Measurements from ENCODE around the gene PTP4A1.
"Not testable (repeated sequence)": the region's sequence is repeated elsewhere in the genome, so short reads cannot be mapped to it uniquely, and the experiment has no call there.

PTP4A1 gene

DNA sequence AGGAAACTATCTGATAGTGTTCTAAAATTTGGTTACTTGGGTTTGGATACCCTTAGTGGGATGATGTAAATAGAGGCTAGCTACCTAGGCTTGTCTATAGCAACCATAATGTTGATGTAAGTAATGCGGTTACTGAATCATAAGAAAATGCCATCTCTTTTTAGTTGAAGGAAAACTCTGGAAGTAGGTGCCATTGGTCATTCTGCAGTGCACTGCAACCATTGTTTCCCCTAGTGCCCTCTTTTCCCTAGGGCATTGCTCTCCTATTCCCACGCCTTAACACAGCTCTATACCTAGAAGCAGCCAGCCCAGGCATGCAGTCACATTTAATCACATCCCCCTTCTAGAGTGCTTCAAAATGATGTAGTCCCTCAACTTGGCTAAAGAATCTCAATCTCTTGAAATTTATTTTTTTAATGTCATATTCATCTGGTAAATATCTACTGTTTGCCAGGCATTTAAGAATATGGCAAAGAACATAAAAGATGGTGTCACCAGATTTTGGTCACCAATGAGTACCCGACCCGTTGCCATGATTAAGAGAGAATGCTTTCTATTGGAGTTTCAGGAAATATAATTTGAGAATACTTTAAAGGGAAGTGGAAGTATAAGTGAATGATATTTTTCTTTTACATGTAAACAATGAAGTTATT lies 10.4 kb downstream of the PTP4A1 start:
- TF ChIP-seq ZNF274 (IDR thresholded peaks at IDR 0.05; ENCODE audit: low read depth, low read length): no peak
- H3K4me3 ChIP-seq (ENCODE audit: low read length): no peak overlapping the region

DNA sequence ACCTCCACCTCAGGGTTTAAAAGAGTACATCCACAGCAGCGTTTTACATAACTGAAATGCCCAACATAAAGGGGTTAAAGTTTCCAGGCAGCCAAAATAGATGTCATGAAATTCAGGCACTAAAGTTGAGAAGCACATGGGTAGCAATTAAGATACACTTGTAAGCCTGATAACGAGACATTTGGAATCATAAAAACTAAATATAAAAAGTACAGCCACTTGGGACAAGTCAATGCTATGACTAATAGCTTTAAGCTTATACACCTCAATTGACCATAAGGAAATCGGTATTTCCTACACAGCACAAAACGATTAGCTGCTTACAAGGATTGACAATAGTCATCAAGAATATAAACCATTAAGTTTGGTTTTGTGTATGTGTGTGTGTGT lies 11.8 kb downstream of the PTP4A1 start:
- no peak for TF ChIP-seq ZNF274 (IDR thresholded peaks at IDR 0.05; ENCODE audit: low read depth, low read length)
- no peak overlapping the region for H3K4me3 ChIP-seq (ENCODE audit: low read length)

DNA sequence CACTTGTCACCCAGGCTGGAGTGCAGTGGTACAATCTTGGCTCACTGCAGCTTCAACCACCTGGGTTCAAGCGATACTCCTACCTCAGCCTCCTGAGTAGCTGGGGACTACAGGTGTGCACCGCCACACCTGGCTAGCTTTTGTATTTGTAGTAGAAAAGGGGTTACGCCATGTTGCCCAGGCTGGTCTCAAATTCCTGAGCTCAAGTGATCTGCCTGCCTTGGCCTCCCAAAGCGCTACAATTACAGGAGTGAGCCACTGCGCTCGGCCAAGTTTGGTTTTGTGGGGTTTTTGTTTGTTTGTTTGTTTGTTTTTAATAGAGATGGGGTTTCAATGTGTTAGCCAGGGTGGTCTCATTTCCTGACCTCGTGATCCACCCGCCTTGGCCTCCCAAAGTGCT lies 12.3 kb downstream of the PTP4A1 start:
- no peak overlapping the region for H3K4me3 ChIP-seq (ENCODE audit: low read length)
- TF ChIP-seq ZNF274 (IDR thresholded peaks at IDR 0.05; ENCODE audit: low read depth, low read length): no peak

DNA sequence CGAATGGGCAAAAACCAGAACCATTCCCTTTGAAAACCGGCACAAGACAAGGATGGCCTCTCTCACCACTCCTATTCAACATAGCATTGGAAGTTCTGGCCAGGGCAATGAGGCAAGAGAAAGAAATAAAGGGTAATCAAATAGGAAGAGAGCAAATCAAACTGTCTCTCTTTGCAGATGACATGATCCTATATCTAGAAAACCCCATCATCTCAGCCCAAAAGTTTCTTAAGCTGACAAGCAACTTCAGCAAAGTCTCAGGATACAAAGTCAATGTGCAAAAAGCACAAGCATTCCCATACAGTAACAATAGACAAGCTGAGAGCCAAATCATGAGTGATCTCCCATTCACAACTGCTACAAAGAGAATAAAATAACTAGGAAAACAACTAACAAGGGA lies 13.4 kb downstream of the PTP4A1 start:
- H3K4me3 ChIP-seq (ENCODE audit: low read length): not testable (repeated sequence)

DNA sequence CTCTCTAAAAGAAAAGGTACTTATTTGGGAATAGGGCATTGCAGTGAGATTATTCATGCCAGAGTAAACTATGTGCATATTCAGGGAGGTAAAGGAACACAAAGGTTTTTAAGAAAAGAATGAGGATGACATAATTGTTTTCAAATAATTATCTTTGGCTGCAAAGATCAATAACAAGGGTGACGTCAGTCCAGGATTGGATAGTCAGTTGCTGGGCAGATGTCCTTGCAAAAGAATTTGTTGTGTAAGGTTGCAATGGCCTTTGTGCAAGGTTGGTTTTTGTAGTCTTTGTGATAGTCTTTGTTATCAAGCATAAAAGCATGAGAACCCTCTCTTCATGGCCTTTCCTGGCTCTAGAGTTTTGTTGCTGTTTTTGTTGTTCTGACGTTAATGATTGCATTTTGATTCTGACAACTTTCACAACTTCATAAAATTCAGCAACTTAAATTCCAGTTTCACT lies 17.7 kb downstream of the PTP4A1 start:
- H3K4me3 ChIP-seq (ENCODE audit: low read length): no peak overlapping the region
- TF ChIP-seq ZNF274 (IDR thresholded peaks at IDR 0.05; ENCODE audit: low read depth, low read length): no peak

DNA sequence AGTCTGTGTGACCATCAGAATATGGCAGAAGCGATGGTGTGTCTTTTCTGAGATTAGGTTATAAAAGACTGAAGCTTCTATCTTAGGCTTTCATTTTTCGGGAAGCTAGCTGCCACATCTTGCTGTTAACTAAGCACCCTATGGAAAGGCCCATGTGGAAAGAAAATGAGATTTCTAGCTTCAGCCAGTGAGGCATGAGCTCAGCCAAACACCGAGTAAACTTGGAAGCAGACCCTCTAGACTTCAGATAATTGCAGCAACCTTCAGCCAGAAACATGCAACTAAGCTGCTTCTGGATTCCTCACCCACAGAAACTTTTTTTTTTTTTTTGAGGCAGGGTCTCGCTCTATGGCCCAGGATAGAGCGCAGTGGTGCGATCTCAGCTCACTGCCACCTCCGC lies 20.6 kb downstream of the PTP4A1 start:
- TF ChIP-seq ZNF274 (IDR thresholded peaks at IDR 0.05; ENCODE audit: low read depth, low read length): no peak
- H3K4me3 ChIP-seq (ENCODE audit: low read length): no peak overlapping the region

DNA sequence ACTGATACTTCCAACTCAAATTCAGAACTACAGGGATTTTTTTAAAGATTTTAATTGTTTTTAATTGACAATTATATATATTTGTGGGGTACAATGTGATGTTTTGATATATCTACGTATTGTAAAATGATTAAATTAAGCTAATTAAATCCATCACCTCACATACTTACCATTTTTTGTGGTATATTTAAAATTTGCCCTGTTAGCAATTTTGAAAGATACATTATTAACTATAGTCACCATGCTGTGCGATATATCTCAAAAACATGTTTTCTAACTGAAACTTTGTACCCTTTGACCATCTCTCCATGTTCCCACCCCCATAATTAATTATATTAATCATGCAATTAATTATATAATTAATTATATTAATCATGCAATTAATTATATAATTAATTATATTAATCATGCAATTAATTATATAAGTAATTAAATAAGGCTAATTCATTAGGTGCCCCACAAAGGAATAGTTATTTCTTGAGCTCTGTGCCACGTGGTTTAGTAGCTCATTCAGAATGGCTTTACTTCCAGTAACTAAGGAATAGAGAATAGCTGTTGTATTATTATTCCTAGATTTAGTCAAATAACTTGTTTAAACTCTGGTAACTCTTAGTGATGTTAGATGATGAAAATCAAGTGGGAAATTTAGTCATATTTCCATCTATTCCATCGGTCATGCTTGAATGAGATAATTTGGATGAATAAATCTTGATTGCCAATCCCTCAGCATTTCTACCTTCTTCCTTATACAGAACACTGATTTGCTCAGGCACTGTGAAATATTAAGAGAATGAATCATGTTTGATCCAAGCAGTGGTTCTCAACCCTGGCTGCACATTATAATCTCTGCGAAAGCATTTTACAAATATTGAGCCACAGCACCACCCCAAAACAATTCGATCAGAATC lies 25.1 kb downstream of the PTP4A1 start:
- TF ChIP-seq ZNF274 (IDR thresholded peaks at IDR 0.05; ENCODE audit: low read depth, low read length): no peak

DNA sequence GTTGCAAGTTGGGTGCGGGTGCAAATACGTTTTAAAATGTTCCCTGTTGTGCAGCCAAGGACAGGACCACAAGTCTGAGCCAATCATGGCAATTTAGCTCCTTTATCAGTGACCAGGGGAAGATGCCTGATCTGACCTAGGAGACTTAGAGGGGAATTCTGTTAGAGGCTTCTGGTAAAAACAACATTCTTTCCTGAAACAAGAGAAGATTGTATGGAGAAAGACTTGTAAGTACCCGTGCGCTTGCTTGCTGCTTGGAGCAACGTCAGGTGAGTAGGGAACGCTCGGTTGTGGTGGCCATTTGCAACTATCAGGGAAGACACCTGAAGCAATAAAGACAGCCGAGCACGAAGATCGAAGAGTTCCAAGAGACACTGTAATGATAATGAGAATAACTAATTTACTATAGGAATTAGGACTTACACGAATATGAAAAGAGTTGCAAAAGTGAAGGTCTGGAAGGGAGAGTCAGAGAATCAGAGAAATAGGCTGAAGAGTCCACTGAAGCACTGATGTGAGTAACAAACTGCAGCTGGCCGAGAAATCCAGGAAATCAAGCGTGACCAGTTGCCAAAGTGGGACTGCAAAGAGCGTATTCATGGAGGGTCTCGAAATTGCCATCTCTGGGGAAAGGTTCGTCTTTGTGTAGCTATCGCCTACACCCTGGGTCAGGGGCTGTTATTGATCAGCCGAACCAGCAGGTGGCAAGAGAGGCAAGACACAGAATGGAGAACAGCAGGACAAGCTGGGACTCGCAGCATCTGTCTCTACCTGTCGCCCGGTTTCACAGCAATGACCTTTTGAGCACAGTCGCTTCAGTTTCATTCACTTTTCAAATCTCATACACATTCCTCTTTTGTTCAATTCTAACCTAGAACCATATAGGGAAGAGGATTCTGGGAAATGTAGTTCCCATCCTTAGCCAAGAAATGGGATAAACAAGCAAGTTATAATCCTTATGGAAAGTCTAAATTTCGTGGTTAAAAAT lies 26.1 kb downstream of the PTP4A1 start:
- TF ChIP-seq ZNF274 (IDR thresholded peaks at IDR 0.05; ENCODE audit: low read depth, low read length): no peak

More for the DNA sequence above, 25.1 kb downstream of the PTP4A1 start:
- peak overlapping the region; percentile 77 for H3K4me3 ChIP-seq (ENCODE audit: low read length)

DNA sequence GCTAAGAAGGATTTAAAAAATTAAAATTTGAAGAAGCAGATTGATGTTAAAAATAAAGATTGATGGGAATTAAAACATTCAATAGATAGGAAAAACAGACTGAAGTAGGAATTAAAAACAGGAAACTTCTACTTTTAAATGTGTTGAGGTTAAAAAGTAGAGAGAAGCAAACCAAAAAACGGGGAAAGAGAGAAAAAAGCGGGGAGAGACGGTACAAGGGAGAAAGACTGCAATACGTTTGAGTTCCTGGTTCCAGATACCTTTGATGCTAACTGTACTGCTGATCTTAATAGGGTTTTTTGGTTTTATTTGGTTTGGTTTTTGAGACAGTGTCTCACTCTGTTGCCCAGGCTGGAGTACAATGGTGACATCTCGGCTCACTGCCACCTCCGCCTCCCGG lies 27.0 kb downstream of the PTP4A1 start:
- H3K4me3 ChIP-seq (ENCODE audit: low read length): no peak overlapping the region
- no peak for TF ChIP-seq ZNF274 (IDR thresholded peaks at IDR 0.05; ENCODE audit: low read depth, low read length)

More for the DNA sequence above, 26.1 kb downstream of the PTP4A1 start:
- peak overlapping the region; percentile 77 for H3K4me3 ChIP-seq (ENCODE audit: low read length)

DNA sequence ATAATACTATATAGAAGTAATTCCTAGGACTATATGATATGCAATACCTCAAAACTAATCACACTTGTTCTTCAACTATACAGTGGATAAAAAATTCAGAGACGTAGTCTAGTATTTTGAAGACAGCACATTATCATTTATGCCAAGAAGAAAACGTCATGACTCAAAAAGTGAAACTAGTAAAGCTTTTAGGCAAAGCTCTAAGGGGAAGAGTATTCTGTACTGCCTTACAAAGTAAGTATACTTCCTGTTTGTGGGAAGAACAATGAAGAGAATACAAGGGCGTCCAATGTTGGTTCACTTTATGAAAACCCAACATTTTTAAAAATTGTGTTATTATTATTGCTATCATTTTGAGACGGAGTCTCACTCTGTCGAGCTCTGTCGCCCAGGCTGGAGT lies 27.9 kb downstream of the PTP4A1 start:
- TF ChIP-seq ZNF274 (IDR thresholded peaks at IDR 0.05; ENCODE audit: low read depth, low read length): no peak

DNA sequence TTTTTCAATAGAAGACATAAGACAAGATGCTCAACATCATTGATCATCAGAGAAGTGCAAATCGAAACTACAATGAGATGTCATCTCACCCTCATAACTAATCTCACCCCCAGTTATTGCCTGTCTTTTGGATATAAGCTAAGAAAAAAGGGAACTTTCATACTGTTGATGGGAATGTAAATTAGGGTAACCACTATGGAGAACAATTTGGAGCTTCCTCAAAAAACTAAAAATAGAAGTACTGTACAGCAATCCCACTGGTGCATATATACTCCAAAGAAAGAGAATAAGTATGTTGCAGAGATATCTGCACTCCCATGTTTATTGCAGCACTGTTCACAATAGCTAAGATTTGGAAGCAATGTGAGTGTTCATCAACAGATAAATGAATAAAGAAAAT lies 37.0 kb downstream of the PTP4A1 start:
- H3K4me3 ChIP-seq (ENCODE audit: low read length): no peak overlapping the region
- TF ChIP-seq ZNF274 (IDR thresholded peaks at IDR 0.05; ENCODE audit: low read depth, low read length): no peak

More for the DNA sequence above, 27.9 kb downstream of the PTP4A1 start:
- H3K4me3 ChIP-seq (ENCODE audit: low read length): no peak overlapping the region

DNA sequence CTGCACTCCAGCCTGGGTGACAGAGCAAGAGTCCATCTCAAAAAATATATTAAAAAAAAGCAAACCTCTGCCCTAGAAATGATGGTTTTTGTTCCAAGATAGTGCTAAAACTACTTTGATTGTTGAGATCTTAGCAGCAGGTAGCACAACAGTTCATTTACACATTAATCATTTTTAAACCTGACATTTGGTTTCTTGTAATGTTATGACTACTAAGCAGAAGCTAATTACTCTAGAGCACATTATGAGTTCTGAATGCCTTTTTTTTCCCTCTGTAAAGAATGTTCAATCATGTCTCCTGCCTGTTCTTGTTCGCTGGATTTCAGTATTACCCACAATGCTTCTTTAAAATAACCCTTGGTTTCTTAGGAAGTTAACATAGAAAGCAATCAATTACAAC lies 38.7 kb downstream of the PTP4A1 start:
- TF ChIP-seq ZNF274 (IDR thresholded peaks at IDR 0.05; ENCODE audit: low read depth, low read length): no peak
- no peak overlapping the region for H3K4me3 ChIP-seq (ENCODE audit: low read length)

DNA sequence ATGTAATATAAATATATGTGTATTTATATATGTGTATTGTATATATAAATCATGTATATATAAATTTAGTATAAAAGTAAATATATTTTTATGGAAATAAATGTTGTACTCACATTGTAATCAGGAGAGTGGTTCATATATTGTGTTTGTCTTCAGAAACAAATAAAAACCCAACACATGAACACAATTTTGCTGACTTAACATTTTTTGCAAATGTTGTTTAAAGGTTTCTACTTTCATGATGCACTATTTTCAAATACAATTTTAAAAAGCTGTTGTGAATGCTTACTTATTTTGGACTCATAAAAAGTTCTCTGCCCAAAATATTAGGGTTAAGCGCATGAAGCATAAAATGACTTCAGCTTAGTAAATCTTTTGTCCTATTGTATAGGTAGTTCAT lies 39.3 kb downstream of the PTP4A1 start:
- TF ChIP-seq ZNF274 (IDR thresholded peaks at IDR 0.05; ENCODE audit: low read depth, low read length): no peak
- no peak overlapping the region for H3K4me3 ChIP-seq (ENCODE audit: low read length)

DNA sequence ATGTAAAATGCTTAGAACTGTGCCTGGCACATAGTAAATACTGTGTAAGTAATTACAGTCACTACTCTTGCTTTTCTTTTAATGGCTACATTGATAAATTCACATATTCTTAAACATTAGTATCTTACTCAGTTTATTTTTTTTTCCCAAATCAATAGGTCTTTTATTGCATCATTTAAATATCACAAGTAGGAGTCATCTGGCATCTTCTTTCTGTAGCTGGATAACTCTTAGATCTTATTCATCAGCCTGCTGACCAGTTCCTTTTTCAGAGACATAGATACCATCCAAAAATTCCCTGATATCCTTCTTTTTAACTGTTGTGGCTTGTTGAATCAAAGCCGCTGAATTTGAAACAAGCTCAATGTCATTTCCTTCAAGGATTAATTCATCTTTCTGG lies 43.3 kb downstream of the PTP4A1 start:
- TF ChIP-seq ZNF274 (IDR thresholded peaks at IDR 0.05; ENCODE audit: low read depth, low read length): no peak
- no peak overlapping the region for H3K4me3 ChIP-seq (ENCODE audit: low read length)

All from GM08714 (cell line).